HUES64 (cell line): ENCODE data around the gene ANO10.

ENCODE experiments used
- H3K27ac ChIP-seq: 2 replicates; pipeline ENCODE4 v1.7.0; 2013; ENCODE audit warnings: low read depth, low read length, inconsistent platforms
- H3K27me3 ChIP-seq: 2 replicates; pipeline ENCODE4 v1.6.1; 2013; ENCODE audit warnings: mild to moderate bottlenecking, low read length; ENCODE audit not compliant: insufficient read depth
- H3K36me3 ChIP-seq: 2 replicates; pipeline ENCODE4 v1.6.1; 2013; ENCODE audit warnings: mild to moderate bottlenecking, low read length; ENCODE audit not compliant: insufficient read depth
- H3K4me1 ChIP-seq: 2 replicates; pipeline ENCODE4 v1.6.1; 2013; ENCODE audit warnings: mild to moderate bottlenecking, low read length, moderate library complexity; ENCODE audit not compliant: insufficient read depth
- H3K4me3 ChIP-seq: 2 replicates; pipeline ENCODE4 v1.5.1; 2013; ENCODE audit warnings: mild to moderate bottlenecking, low read length, moderate library complexity
- H3K9ac ChIP-seq: 2 replicates; pipeline ENCODE4 v1.6.1; 2013; ENCODE audit warnings: mild to moderate bottlenecking, low read depth, low read length
- H3K9me3 ChIP-seq: 2 replicates; pipeline ENCODE4 v1.6.1; 2013; ENCODE audit warnings: low read depth, low read length; ENCODE audit not compliant: insufficient read depth
- WGBS: fragments of 150-250, 120-280 bp; methylation state at CpG from one replicate; pipeline ENCODE4 v1.1.7; 2013; ENCODE audit warnings: missing lambda C conversion rate; 5-methylcytosine and 5-hydroxymethylcytosine counted together

ANO10 gene

DNA sequence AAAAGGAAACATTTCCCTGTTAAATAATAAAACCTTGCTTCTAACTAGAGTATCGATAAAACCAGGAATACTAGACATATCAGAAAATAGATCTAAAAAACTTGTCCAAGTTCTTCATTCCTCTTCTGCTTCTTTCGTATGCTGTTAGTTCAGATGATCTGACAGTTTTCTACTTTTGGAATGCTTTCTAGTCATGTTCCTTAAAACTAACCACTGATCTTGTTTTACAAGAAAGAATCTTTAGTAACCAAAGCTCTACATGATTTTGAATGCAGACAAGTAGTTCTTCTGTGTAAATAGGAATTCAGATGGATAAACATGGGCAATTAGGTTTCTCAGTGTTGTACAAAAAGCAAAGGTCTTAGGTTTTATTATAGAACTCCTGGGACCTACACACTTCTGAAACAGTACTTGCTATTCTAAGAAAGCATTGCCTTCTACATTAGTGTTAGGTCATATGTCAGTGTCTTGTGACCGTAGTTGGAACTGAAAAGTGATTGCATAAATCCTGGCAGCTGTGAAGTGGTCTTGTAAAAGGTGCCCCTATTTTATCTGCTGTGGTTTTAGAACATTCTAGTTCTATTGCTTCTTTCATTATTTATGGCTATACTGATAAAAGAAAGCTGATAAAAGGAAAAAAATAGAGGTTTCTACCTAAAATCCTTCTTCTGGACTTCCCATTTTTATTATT is 294.8 kb downstream of the ANO10 start:
- Histone ChIP-seq H3K4me1 (peaks cover 12% of the 10 kb centered on the region; the same call in 1 of the 2 replicates), H3K9ac (no peak overlapping the region), H3K36me3 (no peaks in the 10 kb centered on the region), H3K9me3 (0 out of 2 replicates have a peak, but pooled peaks cover 6% of the 10 kb centered on the region), H3K4me3 (no peak overlapping the region), H3K27ac (no peak overlapping the region), H3K27me3 (no peaks in the 10 kb centered on the region)
- WGBS: 96% methylated on average over 3 of the region's 3 CpGs

GRCh38 chr3:43323541-43323940 is 298.3 kb downstream of the ANO10 start:
- Histone ChIP-seq H3K27me3 (no peaks in the 10 kb centered on the region), H3K4me3 (no peak overlapping the region), H3K9ac (no peak overlapping the region), H3K36me3 (no peaks in the 10 kb centered on the region), H3K9me3 (0 out of 2 replicates have a peak, but pooled peaks cover 6% of the 10 kb centered on the region), H3K4me1 (peaks cover 11% of the 10 kb centered on the region; the same call in 1 of the 2 replicates), H3K27ac (no peak overlapping the region)
- 95% methylated on average over 1 of the region's 1 CpG for WGBS

GRCh38 chr3:43320288-43320687 is 301.5 kb downstream of the ANO10 start:
- Histone ChIP-seq H3K9ac (no peak overlapping the region), H3K27me3 (no peaks in the 10 kb centered on the region), H3K27ac (no peak overlapping the region), H3K4me1 (peaks cover 19% of the 10 kb centered on the region), H3K9me3 (0 out of 2 replicates have a peak, but pooled peaks cover 6% of the 10 kb centered on the region), H3K36me3 (no peaks in the 10 kb centered on the region), H3K4me3 (no peak overlapping the region)
- WGBS: 93% methylated on average over 3 of the region's 5 CpGs

DNA sequence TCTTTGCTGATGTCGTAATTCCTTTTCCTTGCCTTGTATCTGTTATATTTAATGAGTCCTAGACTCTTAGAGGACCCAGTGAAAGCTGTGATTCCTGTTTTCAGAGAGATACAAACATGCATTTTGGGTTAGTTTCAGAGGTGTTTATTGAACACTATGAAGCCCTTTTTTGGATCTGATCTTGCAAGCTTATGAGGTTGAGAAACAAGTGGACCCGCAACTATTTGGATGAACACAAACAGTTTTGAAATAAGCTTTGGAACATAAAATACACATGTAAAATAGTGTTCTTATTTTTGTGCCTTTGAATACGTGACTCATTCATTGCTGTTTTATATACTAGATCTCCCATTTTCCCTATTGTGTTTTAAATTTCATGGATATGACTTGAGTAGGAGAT is 302.0 kb downstream of the ANO10 start:
- Histone ChIP-seq H3K36me3 (no peaks in the 10 kb centered on the region), H3K27me3 (no peaks in the 10 kb centered on the region), H3K9me3 (0 out of 2 replicates have a peak, but pooled peaks cover 6% of the 10 kb centered on the region), H3K9ac (no peak overlapping the region), H3K4me1 (peaks cover 19% of the 10 kb centered on the region), H3K27ac (no peak overlapping the region), H3K4me3 (no peak overlapping the region)
- 100% methylated on average over 2 of the region's 3 CpGs for WGBS

GRCh38 chr3:43319376-43319775 is 302.4 kb downstream of the ANO10 start:
- no peaks in the 10 kb centered on the region for H3K36me3 ChIP-seq
- no peak overlapping the region for H3K4me3 ChIP-seq
- peaks cover 19% of the 10 kb centered on the region for H3K4me1 ChIP-seq
- H3K9me3 ChIP-seq: 0 out of 2 replicates have a peak, but pooled peaks cover 6% of the 10 kb centered on the region
- no peak overlapping the region for H3K9ac ChIP-seq
- no peak overlapping the region for H3K27ac ChIP-seq
- H3K27me3 ChIP-seq: no peaks in the 10 kb centered on the region
- 97% methylated on average over 5 of the region's 6 CpGs for WGBS

GRCh38 chr3:43317461-43318316 is 304.1 kb downstream of the ANO10 start:
- Histone ChIP-seq H3K27ac (no peak overlapping the region), H3K4me3 (no peak overlapping the region), H3K4me1 (peaks cover 19% of the 10 kb centered on the region), H3K36me3 (no peaks in the 10 kb centered on the region), H3K9me3 (no peaks in the 10 kb centered on the region), H3K27me3 (no peaks in the 10 kb centered on the region), H3K9ac (no peak overlapping the region)
- WGBS: 88% methylated on average over 8 of the region's 8 CpGs

DNA sequence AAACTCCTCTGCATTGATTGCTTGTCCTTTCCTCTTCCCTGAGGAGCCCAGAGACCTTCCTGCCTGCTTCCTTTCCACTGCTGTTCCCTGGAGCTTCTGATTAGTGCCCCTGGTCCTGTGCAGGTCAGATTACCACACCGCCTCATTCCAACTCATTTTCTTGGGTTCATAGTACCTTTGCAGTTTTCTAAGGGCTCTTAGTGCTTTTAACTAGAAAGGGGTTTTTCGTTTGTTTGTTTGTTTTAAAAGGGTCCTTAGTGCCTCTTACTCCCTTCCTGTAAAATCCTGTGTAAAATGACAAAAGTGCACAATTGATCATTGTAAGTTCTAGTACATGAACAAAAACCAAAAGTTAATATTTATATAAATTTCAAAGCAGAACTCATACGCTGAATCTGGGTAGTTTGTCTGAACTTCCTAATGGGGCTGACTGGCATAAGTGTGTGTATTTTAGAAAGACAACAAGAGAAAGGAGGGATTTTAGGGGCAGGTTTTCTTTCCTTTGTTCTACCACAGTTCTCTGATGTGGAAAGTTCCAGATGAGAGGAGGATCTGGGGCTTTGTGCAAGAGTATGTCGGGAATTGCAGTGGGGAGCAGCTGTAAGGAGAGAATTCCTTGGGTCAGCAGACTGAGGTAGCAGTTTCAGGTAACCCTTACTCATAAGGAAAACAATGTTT is 304.9 kb downstream of the ANO10 start:
- Histone ChIP-seq H3K36me3 (peaks cover 3% of the 10 kb centered on the region; the same call in 1 of the 2 replicates), H3K9me3 (no peaks in the 10 kb centered on the region), H3K27me3 (no peaks in the 10 kb centered on the region), H3K27ac (0 out of 2 replicates have a peak overlapping the region, but pooled peaks have one; percentile 9), H3K4me1 (peaks cover 19% of the 10 kb centered on the region), H3K4me3 (no peak overlapping the region), H3K9ac (no peak overlapping the region)
- WGBS: 72% methylated on average over 4 of the region's 4 CpGs
